Right atrium auricular region (tissue), 2 donors: ENCODE data around the gene PTGER1. TPM values are rescaled to one million over a fixed set of nuclear protein-coding genes. Genes with fewer than 3 reads are reported as not detected.
"Not testable (repeated sequence)": the region's sequence is repeated elsewhere in the genome, so short reads cannot be mapped to it uniquely, and the experiment has no call there.

Source experiments
- DNase-seq: peaks from one replicate; pipeline ENCODE4 v3.0.0-alpha.2; 2019; ENCODE audit warnings: low spot score
- H3K27ac ChIP-seq, 2 donors: fragments of 200-600 bp; sonication (generic); 1 replicate in 1 of 2; 2 replicates in 1 of 2; pipeline ENCODE4 v1.5.1; 2016 to 2019
- H3K27me3 ChIP-seq, 2 donors: fragments of 200-600 bp; sonication (generic); one replicate each; pipeline versions ENCODE4 v1.5.1 to v1.6.0; 2017 to 2019
- H3K36me3 ChIP-seq: fragments of 200-600 bp; sonication (generic); one replicate; pipeline ENCODE4 v1.5.1; 2016
- H3K4me1 ChIP-seq, 2 donors: fragments of 200-600 bp; sonication (generic); one replicate each; pipeline versions ENCODE4 v1.5.1 to v1.6.0; 2017 to 2019
- H3K4me3 ChIP-seq, 2 donors: fragments of 200-600 bp; sonication (generic); 1 replicate in 1 of 2; 2 replicates in 1 of 2; pipeline ENCODE4 v1.5.1; 2017 to 2019; ENCODE audit warnings: mild to moderate bottlenecking in 1 of 2, moderate library complexity in 1 of 2
- H3K9me3 ChIP-seq, 2 donors: fragments of 200-600 bp; sonication (generic); one replicate each; pipeline ENCODE4 v1.5.1; 2019
- CTCF ChIP-seq, 2 donors: fragments of 200-600 bp; sonication (generic); IDR thresholded peaks; one replicate each; pipeline ENCODE4 v1.5.1; 2019; ENCODE audit warnings: antibody characterized with exemption in 2 of 2
- total RNA-seq, 2 donors: library from RNA; depleted of rRNA; stranded (reverse); fragments of >200 nt; gene quantifications; one replicate each; pipeline ENCODE4 v1.1.0, GENCODE V29; 2016

The PTGER1 gene
- total RNA-seq, 2 donors from 2014 or later: not detected

- no peaks in the 10 kb centered on the region for H3K27me3 ChIP-seq
- no peak overlapping the region for H3K27ac ChIP-seq
- H3K36me3 ChIP-seq: peaks cover 84% of the 10 kb centered on the region
- no peak overlapping the region for H3K4me3 ChIP-seq
- DNase-seq: no peak
- peaks cover 0 to 10% of the 10 kb centered on the region in 2 donors for H3K4me1 ChIP-seq
- no peaks in the 10 kb centered on the region for H3K9me3 ChIP-seq
- TF ChIP-seq CTCF (IDR thresholded peaks at IDR 0.05): no peak
Measured at GRCh38 chr19:14467391-14467790, 7.8 kb downstream of the PTGER1 start.

- no peaks in the 10 kb centered on the region for H3K4me1 ChIP-seq
- no peak for DNase-seq
- H3K27ac ChIP-seq: no peak overlapping the region
- H3K4me3 ChIP-seq: no peak overlapping the region
- H3K9me3 ChIP-seq: no peaks in the 10 kb centered on the region
- TF ChIP-seq CTCF (IDR thresholded peaks at IDR 0.05): no peak
- H3K27me3 ChIP-seq: no peaks in the 10 kb centered on the region
- H3K36me3 ChIP-seq: peaks cover 85% of the 10 kb centered on the region
Measured at GRCh38 chr19:14463747-14464146, 11.4 kb downstream of the PTGER1 start.

- not testable (repeated sequence) for H3K4me1 ChIP-seq, H3K4me3 ChIP-seq, H3K27ac ChIP-seq, DNase-seq, H3K9me3 ChIP-seq, H3K27me3 ChIP-seq
- H3K36me3 ChIP-seq: peaks cover 85% of the 10 kb centered on the region
Measured at GRCh38 chr19:14462401-14462800, 12.8 kb downstream of the PTGER1 start.

- Histone ChIP-seq H3K9me3 (no peaks in the 10 kb centered on the region), H3K4me1 (no peaks in the 10 kb centered on the region), H3K27me3 (no peaks in the 10 kb centered on the region), H3K27ac (no peak overlapping the region), H3K4me3 (no peak overlapping the region), H3K36me3 (peaks cover 75% of the 10 kb centered on the region)
- no peak for DNase-seq
- no peak for TF ChIP-seq CTCF (IDR thresholded peaks at IDR 0.05)
Measured at GRCh38 chr19:14460935-14461334, 14.2 kb downstream of the PTGER1 start.

- Histone ChIP-seq H3K4me3 (no peak overlapping the region), H3K9me3 (no peaks in the 10 kb centered on the region), H3K4me1 (no peaks in the 10 kb centered on the region), H3K36me3 (peaks cover 73% of the 10 kb centered on the region), H3K27ac (no peak overlapping the region), H3K27me3 (no peaks in the 10 kb centered on the region)
- DNase-seq: no peak
- no peak for TF ChIP-seq CTCF (IDR thresholded peaks at IDR 0.05)
Measured at GRCh38 chr19:14459703-14460102, 15.5 kb downstream of the PTGER1 start.

GRCh38 chr19:14452303-14452702 lies 22.9 kb downstream of the PTGER1 start:
- H3K4me3 ChIP-seq, DNase-seq, H3K4me1 ChIP-seq, H3K9me3 ChIP-seq, H3K27ac ChIP-seq, H3K27me3 ChIP-seq: not testable (repeated sequence)
- H3K36me3 ChIP-seq: peaks cover 74% of the 10 kb centered on the region

GRCh38 chr19:14450876-14451275 lies 24.3 kb downstream of the PTGER1 start:
- Histone ChIP-seq H3K27me3 (no peaks in the 10 kb centered on the region), H3K4me1 (no peaks in the 10 kb centered on the region), H3K9me3 (no peaks in the 10 kb centered on the region), H3K4me3 (no peak overlapping the region), H3K36me3 (peaks cover 84% of the 10 kb centered on the region), H3K27ac (no peak overlapping the region)
- no peak for TF ChIP-seq CTCF (IDR thresholded peaks at IDR 0.05)
- DNase-seq: no peak
